ENCODE measurements around the gene ME2. TPM values are rescaled to one million over a fixed set of nuclear protein-coding genes. Genes with fewer than 3 reads are reported as not detected.
"Not testable (repeated sequence)": the region's sequence is repeated elsewhere in the genome, so short reads cannot be mapped to it uniquely, and the experiment has no call there.

ME2 gene
- total RNA-seq, 1 experiment from 2014 or later = 49.0 TPM

- TF ChIP-seq SIN3A (IDR thresholded peaks at IDR 0.05; ENCODE audit: low read depth) (no peak), YY1 (IDR thresholded peaks at IDR 0.05; ENCODE audit: extremely low read depth, insufficient replicate concordance, low read depth, low read length) (no peak), SP1 (IDR thresholded peaks at IDR 0.05; ENCODE audit: low read depth) (no peak), ZNF274 (IDR thresholded peaks at IDR 0.05; ENCODE audit: low read depth, low read length) (no peak), FOSL1 (IDR thresholded peaks at IDR 0.05; ENCODE audit: low read depth) (no peak), CBX3 (IDR thresholded peaks at IDR 0.05; ENCODE audit: low read depth) (no peak), EZH2 (IDR thresholded peaks at IDR 0.05) (no peak)
These were observed 91.1 kb downstream of the ME2 start (continued) for GRCh38 chr18:50970006-50970405.

DNA sequence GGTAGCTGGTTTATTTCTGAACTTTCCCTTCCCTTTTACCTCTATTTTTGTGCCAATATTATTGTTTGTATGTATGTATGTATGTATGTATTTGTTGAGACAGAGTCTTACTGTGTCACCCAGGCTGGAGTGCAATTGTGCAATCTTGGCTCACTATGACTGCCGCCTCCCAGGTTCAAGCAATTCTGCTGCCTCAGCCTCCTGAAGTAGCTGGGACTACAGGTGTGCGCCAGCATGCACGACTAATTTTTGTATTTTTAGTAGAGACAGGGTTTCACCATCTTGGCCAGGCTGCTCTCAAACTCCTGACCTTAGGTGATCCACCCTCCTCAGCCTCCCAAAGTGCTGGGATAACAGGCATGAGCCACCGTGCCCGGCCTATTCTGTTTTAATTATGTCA is 93.5 kb downstream of the ME2 start:
- H3K9ac ChIP-seq (ENCODE audit: low read length); DNase-seq (ENCODE audit: low read depth, low spot score); intact Hi-C loops (cut with micrococcal nuclease); ATAC-seq; BruUV-seq (replicated peaks); H3K27ac ChIP-seq (ENCODE audit: low read depth, low read length); H3K4me3 ChIP-seq (replicated peaks in 1 of 2; ENCODE audit: low read depth in 1 of 2, low read length in 2 of 2); POLR2A ChIA-PET; H3K9me2 ChIP-seq (ENCODE audit: insufficient read depth); CTCF ChIA-PET; H3K9me3 ChIP-seq (ENCODE audit: control insufficient read depth in 1 of 2, insufficient read depth in 1 of 2, low read depth in 1 of 2, low read length in 2 of 2); H2AFZ ChIP-seq (ENCODE audit: low read depth, low read length, poor library complexity, severe bottlenecking); RAD21 ChIA-PET (ENCODE audit: low non-redundant PET in 1 of 2, low total read pairs in 2 of 2, uncharacterized antibody in 2 of 2, unreplicated experiment in 2 of 2); H4K20me1 ChIP-seq (ENCODE audit: insufficient read depth); H3K4me2 ChIP-seq (ENCODE audit: low read length); H3K27me3 ChIP-seq (ENCODE audit: insufficient read depth, low read length): not testable (repeated sequence)
- Histone ChIP-seq H3K36me3 (ENCODE audit: control insufficient read depth in 1 of 2, insufficient read depth in 2 of 2, low read length in 2 of 2) (peaks cover 3 to 16% of the 10 kb centered on the region in 2 experiments; a peak in 3 of 4 replicates), H3K4me1 (ENCODE audit: control insufficient read depth in 1 of 2, insufficient read depth in 2 of 2, low read length in 2 of 2) (peaks cover 13 to 28% of the 10 kb centered on the region in 2 experiments; a peak in 3 of 4 replicates), H3K79me2 (ENCODE audit: insufficient read depth, low read length) (peaks cover 15% of the 10 kb centered on the region)

DNA sequence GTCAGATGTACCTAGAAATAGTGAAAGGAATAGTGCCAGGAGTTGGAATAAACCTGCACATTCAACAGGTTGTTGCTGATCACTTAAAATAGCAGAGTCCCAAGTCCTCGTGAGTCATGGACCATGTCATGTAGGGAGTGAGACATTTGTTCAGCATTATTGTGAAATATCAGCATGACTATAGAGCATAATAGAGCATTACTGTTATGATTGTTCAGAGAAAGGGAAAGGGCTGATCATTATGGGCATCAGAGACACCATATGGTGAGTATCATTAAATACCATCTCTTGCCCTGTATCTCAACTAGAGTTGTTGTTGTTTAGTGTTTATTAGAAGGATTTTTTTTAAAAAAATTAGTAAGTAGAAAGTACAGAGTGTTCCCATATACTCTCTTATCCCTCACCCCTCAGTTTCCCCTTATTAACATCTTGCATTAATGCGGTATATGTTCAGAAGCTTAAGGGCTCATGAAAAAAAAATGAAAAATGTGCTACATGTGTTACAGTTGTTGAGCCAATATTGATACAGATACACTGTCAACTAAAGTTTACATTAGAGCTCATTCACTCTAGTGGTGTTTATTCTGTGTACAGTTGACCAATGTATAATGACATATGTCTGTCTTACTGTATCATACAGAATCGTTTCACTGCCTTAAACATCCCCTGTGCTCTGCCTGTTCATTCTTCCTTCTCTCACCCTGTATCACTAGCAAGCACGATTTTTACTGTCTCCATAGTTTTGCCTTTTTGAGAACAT is 94.6 kb downstream of the ME2 start:
- Histone ChIP-seq H3K9me2 (ENCODE audit: insufficient read depth) (no peaks in the 10 kb centered on the region), H3K79me2 (ENCODE audit: insufficient read depth, low read length) (peaks cover 11% of the 10 kb centered on the region), H3K4me2 (ENCODE audit: low read length) (no peak overlapping the region), H3K27me3 (ENCODE audit: insufficient read depth, low read length) (no peaks in the 10 kb centered on the region), H3K9me3 (ENCODE audit: control insufficient read depth in 1 of 2, insufficient read depth in 1 of 2, low read depth in 1 of 2, low read length in 2 of 2) (no peaks in the 10 kb centered on the region), H4K20me1 (ENCODE audit: insufficient read depth) (no peaks in the 10 kb centered on the region), H3K27ac (ENCODE audit: low read depth, low read length) (no peak overlapping the region), H2AFZ (ENCODE audit: low read depth, low read length, poor library complexity, severe bottlenecking) (no peak overlapping the region), H3K9ac (ENCODE audit: low read length) (no peak overlapping the region), H3K4me3 (replicated peaks in 1 of 2; ENCODE audit: low read depth in 1 of 2, low read length in 2 of 2) (no peak overlapping the region), H3K4me1 (ENCODE audit: control insufficient read depth in 1 of 2, insufficient read depth in 2 of 2, low read length in 2 of 2) (peaks cover 12 to 25% of the 10 kb centered on the region in 2 experiments; a peak in 3 of 4 replicates), H3K36me3 (ENCODE audit: control insufficient read depth in 1 of 2, insufficient read depth in 2 of 2, low read length in 2 of 2) (peaks cover 4 to 19% of the 10 kb centered on the region in 2 experiments; a peak in 3 of 4 replicates)
- ChIA-PET CTCF (no interaction called here), POLR2A (no interaction called here), RAD21 (ENCODE audit: low non-redundant PET in 1 of 2, low total read pairs in 2 of 2, uncharacterized antibody in 2 of 2, unreplicated experiment in 2 of 2) (no interaction called here)
- no peak for DNase-seq (ENCODE audit: low read depth, low spot score)
- no peak for ATAC-seq
- 0 out of 2 replicates have a peak, but pooled peaks have one; percentile 10 for TF ChIP-seq SP1 (IDR thresholded peaks at IDR 0.05; ENCODE audit: low read depth)
- peak; percentile 66 for TF ChIP-seq CEBPB (IDR thresholded peaks at IDR 0.05; ENCODE audit: low read depth)
- TF ChIP-seq ZFX (IDR thresholded peaks at IDR 0.05) = no peak
- intact Hi-C loops (cut with micrococcal nuclease) = no loop called here
- no TSS peak for BruUV-seq (replicated peaks)

Measured in HCT116 (cell line).